ENCODE data around the gene MINDY2. TPM values are rescaled to one million over a fixed set of nuclear protein-coding genes. Genes with fewer than 3 reads are reported as not detected.
"Not testable (repeated sequence)": the region's sequence is repeated elsewhere in the genome, so short reads cannot be mapped to it uniquely, and the experiment has no call there.

The MINDY2 gene
- total and polyA plus RNA-seq, 8 donors: 15.6 to 23.5 (median 16.8) TPM

DNA sequence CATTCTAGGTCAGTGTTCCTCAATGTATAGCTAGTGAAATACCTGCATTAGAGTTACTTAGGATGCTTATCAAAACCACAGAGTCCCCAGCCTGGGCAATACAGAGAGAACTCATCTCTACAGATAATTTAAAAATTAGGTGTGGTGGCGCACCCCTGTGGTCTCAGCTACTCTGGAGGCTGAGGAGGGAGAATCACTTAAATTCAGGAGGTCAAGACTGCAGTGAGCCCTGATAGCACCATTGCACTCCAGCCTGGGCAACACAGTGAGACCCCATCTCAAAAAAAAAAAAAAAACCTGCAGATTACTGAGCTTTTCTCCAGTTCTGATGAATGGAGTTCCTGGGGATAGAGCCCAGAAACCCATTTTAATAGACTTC, 10.1 kb upstream of the MINDY2 start:
- ATAC-seq (no peak), DNase-seq (no peak)
- Histone ChIP-seq H3K4me3 (no peak overlapping the region), H3K27ac (no peak overlapping the region), H3K9me3 (peaks cover 0 to 14% of the 10 kb centered on the region in 2 donors), H3K36me3 (no peaks in the 10 kb centered on the region), H3K27me3 (no peaks in the 10 kb centered on the region), H3K4me1 (no peaks in the 10 kb centered on the region)
- intact Hi-C loops (cut with DNase I): loop anchor here in 1 of 2 donors (10.0 kb wide), 1 partner anchor 496 kb away; no protein-coding TSS in a partner anchor
- TF ChIP-seq, protein P1, sequence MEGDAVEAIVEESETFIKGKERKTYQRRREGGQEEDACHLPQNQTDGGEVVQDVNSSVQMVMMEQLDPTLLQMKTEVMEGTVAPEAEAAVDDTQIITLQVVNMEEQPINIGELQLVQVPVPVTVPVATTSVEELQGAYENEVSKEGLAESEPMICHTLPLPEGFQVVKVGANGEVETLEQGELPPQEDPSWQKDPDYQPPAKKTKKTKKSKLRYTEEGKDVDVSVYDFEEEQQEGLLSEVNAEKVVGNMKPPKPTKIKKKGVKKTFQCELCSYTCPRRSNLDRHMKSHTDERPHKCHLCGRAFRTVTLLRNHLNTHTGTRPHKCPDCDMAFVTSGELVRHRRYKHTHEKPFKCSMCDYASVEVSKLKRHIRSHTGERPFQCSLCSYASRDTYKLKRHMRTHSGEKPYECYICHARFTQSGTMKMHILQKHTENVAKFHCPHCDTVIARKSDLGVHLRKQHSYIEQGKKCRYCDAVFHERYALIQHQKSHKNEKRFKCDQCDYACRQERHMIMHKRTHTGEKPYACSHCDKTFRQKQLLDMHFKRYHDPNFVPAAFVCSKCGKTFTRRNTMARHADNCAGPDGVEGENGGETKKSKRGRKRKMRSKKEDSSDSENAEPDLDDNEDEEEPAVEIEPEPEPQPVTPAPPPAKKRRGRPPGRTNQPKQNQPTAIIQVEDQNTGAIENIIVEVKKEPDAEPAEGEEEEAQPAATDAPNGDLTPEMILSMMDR (IDR thresholded peaks at IDR 0.05): no peak

DNA sequence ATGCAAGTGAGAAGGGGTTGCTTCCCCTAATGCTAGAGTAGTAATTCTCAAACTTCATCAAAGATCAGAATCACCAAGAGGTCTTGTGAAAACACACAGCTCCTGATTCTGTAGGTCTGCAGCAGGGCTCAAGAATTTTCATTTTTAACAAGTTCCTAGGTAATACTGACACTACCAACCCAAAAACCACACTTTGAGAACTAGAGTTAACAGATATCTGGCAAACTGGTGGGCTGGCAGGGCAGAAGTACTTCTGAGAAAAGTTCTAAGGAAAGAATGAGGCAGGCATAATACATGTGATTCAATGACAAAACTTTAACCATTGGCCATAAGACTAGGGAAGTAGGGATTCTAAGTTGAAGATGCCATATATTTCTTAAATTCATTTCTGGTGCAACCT, 8.8 kb upstream of the MINDY2 start:
- DNase-seq (no peak), ATAC-seq (no peak)
- Histone ChIP-seq H3K27me3 (no peaks in the 10 kb centered on the region), H3K36me3 (no peaks in the 10 kb centered on the region), H3K4me3 (no peak overlapping the region), H3K27ac (no peak overlapping the region), H3K4me1 (no peaks in the 10 kb centered on the region), H3K9me3 (peaks cover 0 to 14% of the 10 kb centered on the region in 2 donors)
- intact Hi-C loops (cut with DNase I): loop anchor here in 1 of 2 donors (10.0 kb wide), 1 partner anchor 497 kb away; no protein-coding TSS in a partner anchor
- TF ChIP-seq, protein P1 (IDR thresholded peaks at IDR 0.05): no peak

DNA sequence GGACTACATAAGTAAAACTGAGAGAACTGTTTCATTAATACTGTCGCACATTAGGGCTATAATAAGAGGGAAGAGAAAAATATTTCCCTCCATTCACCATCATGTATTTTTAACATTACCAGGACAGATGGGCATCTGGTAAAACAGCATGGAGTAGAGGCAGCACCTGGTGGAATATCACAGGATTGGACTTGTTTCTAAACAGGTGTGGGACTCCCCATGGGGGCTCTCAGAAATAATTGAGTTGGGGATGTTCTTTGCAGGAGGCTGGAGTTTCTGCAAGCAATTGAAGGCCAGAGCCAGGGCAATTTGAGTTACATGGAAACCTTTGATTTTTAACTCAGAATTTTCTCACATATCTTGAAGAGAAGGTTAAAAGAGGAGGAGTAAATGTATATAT, 8.4 kb upstream of the MINDY2 start:
- no peaks in the 10 kb centered on the region for H3K36me3 ChIP-seq
- peaks cover 0 to 14% of the 10 kb centered on the region in 2 donors for H3K9me3 ChIP-seq
- no peak overlapping the region for H3K4me3 ChIP-seq
- DNase-seq (no peak), ATAC-seq (no peak)
- no peak overlapping the region for H3K27ac ChIP-seq
- no peaks in the 10 kb centered on the region for H3K27me3 ChIP-seq
- TF ChIP-seq, protein P1 (IDR thresholded peaks at IDR 0.05): no peak
- no peaks in the 10 kb centered on the region for H3K4me1 ChIP-seq
- intact Hi-C loops (cut with DNase I): loop anchor here in 1 of 2 donors (10.0 kb wide), 1 partner anchor 498 kb away; no protein-coding TSS in a partner anchor

DNA sequence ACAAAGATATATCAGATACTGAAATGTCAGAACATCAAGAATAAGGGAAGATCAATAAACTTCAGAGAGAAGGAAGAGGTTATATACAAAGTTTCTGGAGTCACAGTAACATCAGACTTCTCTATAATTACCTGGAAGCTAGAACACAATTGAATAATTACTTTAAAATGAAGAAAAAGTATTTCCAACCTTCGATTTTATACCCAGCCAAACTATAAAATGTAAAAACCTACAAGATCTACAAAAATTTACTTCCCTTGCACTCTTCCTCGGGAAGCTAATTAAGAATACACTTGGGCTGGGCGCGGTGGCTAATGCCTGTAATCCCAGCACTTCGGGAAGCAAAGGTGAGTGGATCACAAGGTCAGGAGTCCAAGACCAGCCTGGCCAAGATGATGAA, 6.6 kb upstream of the MINDY2 start:
- intact Hi-C loops (cut with DNase I): loop anchor here in 1 of 2 donors (10.0 kb wide), 1 partner anchor 500 kb away; no protein-coding TSS in a partner anchor
- Histone ChIP-seq H3K27ac (no peak overlapping the region), H3K4me3 (no peak overlapping the region), H3K36me3 (no peaks in the 10 kb centered on the region), H3K9me3 (peaks cover 0 to 14% of the 10 kb centered on the region in 2 donors), H3K27me3 (no peaks in the 10 kb centered on the region), H3K4me1 (no peaks in the 10 kb centered on the region)
- DNase-seq (no peak), ATAC-seq (no peak)
- TF ChIP-seq, protein P1 (IDR thresholded peaks at IDR 0.05): no peak

DNA sequence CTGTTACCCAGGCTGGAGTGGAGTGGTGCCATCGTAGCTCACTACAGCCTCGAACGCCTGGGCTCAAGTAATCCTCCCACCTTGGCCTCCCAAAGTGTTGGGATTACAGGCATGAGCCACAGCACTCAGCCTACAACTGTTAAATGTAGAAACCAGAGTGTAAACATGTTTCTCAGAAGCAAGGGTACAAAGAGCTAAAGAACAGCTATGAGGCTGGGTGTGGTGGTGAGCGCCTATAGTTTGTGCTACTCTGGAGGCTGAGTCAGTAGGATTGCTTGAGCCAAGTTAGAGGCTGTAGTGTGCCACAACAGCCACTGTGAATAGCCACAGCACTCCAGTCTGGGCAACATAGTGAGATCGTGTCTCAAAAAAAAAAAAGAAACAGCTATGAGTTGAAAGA, 4.8 kb upstream of the MINDY2 start:
- H3K4me1 ChIP-seq: peaks cover 5 to 7% of the 10 kb centered on the region in 2 donors
- no peak overlapping the region for H3K4me3 ChIP-seq
- no peak overlapping the region for H3K27ac ChIP-seq
- no peaks in the 10 kb centered on the region for H3K36me3 ChIP-seq
- no peaks in the 10 kb centered on the region for H3K27me3 ChIP-seq
- peaks cover 0 to 14% of the 10 kb centered on the region in 2 donors for H3K9me3 ChIP-seq
- TF ChIP-seq, protein P1 (IDR thresholded peaks at IDR 0.05): no peak
- DNase-seq (no peak), ATAC-seq (no peak)
- intact Hi-C loops (cut with DNase I): loop anchor here in 1 of 2 donors (10.0 kb wide), 1 partner anchor 501 kb away; no protein-coding TSS in a partner anchor

DNA sequence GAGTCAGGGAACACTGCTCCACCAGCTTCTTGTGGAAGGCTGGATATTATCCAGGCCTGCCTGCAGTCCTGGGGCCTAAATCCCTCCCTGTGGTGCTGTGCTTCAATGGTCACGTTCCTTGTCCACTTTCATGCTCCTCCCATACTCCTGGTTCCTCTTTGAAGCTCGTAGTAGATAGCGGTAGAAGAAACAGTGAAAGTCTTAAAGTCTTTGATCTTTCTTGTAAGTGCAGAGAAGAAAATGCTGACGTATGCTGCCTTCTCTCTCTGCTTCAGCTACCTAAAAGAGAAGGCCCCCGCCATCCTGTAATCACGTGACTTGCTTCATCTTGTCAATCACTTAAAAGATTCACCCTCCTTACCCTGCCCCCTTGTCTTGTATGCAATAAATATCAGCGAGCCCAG, 2.5 kb upstream of the MINDY2 start:
- intact Hi-C loops (cut with DNase I): loop anchor here in 1 of 2 donors (10.0 kb wide), 1 partner anchor 504 kb away; no protein-coding TSS in a partner anchor
- not testable (repeated sequence) for DNase-seq, ATAC-seq

More for the DNA sequence above, 2.5 kb upstream of the MINDY2 start:
- Histone ChIP-seq H3K9me3 (peaks cover 0 to 14% of the 10 kb centered on the region in 2 donors), H3K4me1 (peaks cover 19 to 24% of the 10 kb centered on the region in 2 donors)
- not testable (repeated sequence) for H3K36me3 ChIP-seq, H3K27me3 ChIP-seq, H3K27ac ChIP-seq, H3K4me3 ChIP-seq

Measured in left lung (tissue), 10 donors.